ENCODE measurements around the gene MESD.

Gene MESD

DNA sequence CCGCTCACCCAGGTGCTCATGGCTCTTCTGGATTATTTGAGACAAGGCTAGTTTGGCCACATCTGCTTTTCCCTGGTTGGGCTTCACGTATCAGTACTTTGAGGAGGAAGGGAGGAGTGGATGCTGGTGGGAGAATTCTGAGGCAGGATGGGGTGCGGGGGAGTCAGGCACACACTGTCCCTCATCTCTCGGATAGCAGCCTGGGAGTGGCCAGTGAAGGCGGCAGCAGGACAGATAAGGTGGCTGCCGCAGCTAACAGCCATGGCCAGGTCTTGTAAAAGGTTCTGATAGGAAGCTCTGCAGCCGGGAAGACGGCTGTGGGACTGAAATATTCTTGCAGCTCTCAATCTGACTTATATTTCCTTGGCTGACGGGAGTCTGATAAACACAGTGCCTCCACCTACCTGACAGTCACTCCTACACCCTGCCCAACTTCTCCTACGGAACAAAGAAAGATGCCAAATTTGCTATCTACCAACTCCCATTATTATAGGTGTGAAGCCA lies 87.3 kb downstream of the MESD start:
- H3K4me1 Mint-ChIP-seq = no peaks in the 10 kb centered on the region
- H3K27ac Mint-ChIP-seq = no peak overlapping the region
- H3K9me3 Mint-ChIP-seq = no peaks in the 10 kb centered on the region
- ATAC-seq = no peak
- no peak overlapping the region for H3K4me3 Mint-ChIP-seq
- H3K36me3 Mint-ChIP-seq = peaks cover 36% of the 10 kb centered on the region
- H3K27me3 Mint-ChIP-seq = no peaks in the 10 kb centered on the region

DNA sequence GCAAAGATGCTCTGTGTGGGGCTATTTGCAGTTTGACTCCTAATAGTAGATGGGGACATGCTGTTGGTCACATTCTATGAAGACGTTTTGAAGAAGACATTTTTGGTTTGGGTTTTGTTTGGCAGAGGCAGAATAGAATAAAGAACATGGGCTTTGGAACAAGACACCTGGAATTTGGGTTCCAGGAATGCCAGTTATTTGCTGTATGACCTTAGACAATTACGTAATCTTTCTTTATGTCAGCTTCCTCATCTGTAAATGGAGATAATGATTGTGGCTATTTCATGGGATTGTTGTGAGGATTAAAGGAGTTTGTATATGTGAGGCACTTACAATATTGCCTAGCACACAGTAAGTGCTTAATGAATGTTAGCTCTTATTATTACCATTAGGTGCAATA lies 91.6 kb downstream of the MESD start:
- Mint-ChIP-seq H3K36me3 (peaks cover 37% of the 10 kb centered on the region), H3K4me1 (no peaks in the 10 kb centered on the region), H3K27ac (no peak overlapping the region), H3K9me3 (peaks cover 5% of the 10 kb centered on the region), H3K4me3 (no peak overlapping the region), H3K27me3 (no peaks in the 10 kb centered on the region)
- no peak for ATAC-seq

Data from stimulated activated memory B cell treated with anti-CD40 and anti-IgM and Interleukin-4, amounts not matched to agents 10 μg/mL and 1 μg/mL and 100 μg/mL, for 72 hours (primary cell).